Lower lobe of right lung (tissue), 2 donors: Measurements from ENCODE around the gene APPL2. TPM values are rescaled to one million over a fixed set of nuclear protein-coding genes. Genes with fewer than 3 reads are reported as not detected.

Source experiments
- ATAC-seq, 2 donors: fragments of 200-7000 bp; cut with Tn5 transposase; one replicate each; pipeline ENCODE4 v1.9.1; 2020 to 2022; ENCODE audit warnings: mild to moderate bottlenecking in 2 of 2, moderate library complexity in 2 of 2
- DNase-seq: peaks from one replicate; pipeline ENCODE4 v3.0.0-alpha.2; 2020
- H3K27ac ChIP-seq: fragments of 200-600 bp; one replicate; pipeline ENCODE4 v1.8.0; 2022
- H3K27me3 ChIP-seq: fragments of 200-600 bp; one replicate; pipeline ENCODE4 v1.8.0; 2022; ENCODE audit warnings: low read depth
- H3K36me3 ChIP-seq: fragments of 200-600 bp; one replicate; pipeline ENCODE4 v1.8.0; 2022; ENCODE audit warnings: mild to moderate bottlenecking
- H3K4me1 ChIP-seq: fragments of 200-600 bp; one replicate; pipeline ENCODE4 v1.8.0; 2022
- H3K4me3 ChIP-seq: fragments of 200-600 bp; one replicate; pipeline ENCODE4 v1.8.0; 2022; ENCODE audit warnings: mild to moderate bottlenecking
- H3K9me3 ChIP-seq: fragments of 200-600 bp; one replicate; pipeline ENCODE4 v1.8.0; 2022
- intact Hi-C: fragments of 100-400 bp; cut with DNase I; formaldehyde crosslinking; loops from one replicate; pipeline ENCODE4 v1.11.0; 2022
- total RNA-seq: library from RNA; stranded (reverse); fragmentation: NEBNext Ultra II Directional; extraction: Animal tissue kit (Norgen Biotek cat#: 25700); gene quantifications from one replicate; pipeline ENCODE4 v1.2.1, GENCODE V29; 2021
- TF ChIP-seq, protein P1 (sequence below): fragments of 200-600 bp; IDR thresholded peaks from one replicate; pipeline ENCODE4 v1.8.0; 2022; ENCODE audit warnings: antibody characterized with exemption, mild to moderate bottlenecking
- donor health status: DM: no; HTN: yes; CAD: no; lungs with severe emphysema.

The APPL2 gene
- total RNA-seq, 1 donor from 2014 or later = 34.0 TPM

DNA sequence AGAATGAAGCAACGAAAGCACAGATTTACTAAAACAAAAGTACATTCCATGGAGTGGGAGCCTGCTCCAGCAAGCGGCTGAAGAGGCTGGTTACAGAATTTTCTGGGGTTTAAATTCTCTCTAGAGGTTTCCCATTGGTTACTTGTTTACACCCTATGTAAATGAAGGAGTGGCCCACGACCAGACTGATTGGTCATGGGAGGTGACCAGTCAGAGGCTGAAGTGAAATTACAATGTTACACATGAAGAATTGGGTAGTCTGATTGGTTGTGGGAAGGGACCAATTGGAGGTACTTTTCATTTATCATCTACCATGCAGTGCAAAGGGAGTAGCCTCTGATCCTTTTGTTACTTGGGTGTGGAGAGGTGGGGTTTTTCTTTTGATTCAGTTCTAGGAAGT is 36.2 kb upstream of the APPL2 start:
- no peak overlapping the region for H3K27ac ChIP-seq
- DNase-seq (no peak), ATAC-seq (no peak)

DNA sequence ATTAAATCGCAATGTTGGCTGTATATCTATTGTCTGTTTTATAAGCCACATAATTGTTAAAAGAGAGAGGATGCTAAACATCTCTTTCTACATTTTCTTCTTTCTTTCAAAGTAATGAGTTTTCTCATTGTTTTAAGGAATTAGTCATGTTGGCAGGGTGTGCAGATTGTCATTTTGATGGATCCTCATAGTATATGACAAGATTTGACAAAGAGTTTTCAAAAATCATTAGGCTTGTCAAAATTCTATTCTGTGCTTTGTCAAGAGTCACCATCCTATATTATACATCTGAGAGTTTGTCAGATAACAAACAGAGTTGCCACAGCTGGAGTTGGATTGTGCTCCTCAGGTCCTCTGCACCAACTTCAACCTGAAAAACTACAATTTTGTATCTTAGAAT is 35.4 kb upstream of the APPL2 start:
- ATAC-seq (no peak), DNase-seq (no peak)
- H3K27me3 ChIP-seq = no peaks in the 10 kb centered on the region
- TF ChIP-seq, protein P1, sequence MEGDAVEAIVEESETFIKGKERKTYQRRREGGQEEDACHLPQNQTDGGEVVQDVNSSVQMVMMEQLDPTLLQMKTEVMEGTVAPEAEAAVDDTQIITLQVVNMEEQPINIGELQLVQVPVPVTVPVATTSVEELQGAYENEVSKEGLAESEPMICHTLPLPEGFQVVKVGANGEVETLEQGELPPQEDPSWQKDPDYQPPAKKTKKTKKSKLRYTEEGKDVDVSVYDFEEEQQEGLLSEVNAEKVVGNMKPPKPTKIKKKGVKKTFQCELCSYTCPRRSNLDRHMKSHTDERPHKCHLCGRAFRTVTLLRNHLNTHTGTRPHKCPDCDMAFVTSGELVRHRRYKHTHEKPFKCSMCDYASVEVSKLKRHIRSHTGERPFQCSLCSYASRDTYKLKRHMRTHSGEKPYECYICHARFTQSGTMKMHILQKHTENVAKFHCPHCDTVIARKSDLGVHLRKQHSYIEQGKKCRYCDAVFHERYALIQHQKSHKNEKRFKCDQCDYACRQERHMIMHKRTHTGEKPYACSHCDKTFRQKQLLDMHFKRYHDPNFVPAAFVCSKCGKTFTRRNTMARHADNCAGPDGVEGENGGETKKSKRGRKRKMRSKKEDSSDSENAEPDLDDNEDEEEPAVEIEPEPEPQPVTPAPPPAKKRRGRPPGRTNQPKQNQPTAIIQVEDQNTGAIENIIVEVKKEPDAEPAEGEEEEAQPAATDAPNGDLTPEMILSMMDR = no peak
- no peaks in the 10 kb centered on the region for H3K9me3 ChIP-seq
- no peak overlapping the region for H3K27ac ChIP-seq
- H3K4me3 ChIP-seq = no peak overlapping the region
- H3K36me3 ChIP-seq = no peaks in the 10 kb centered on the region
- intact Hi-C loops = no loop called here
- no peaks in the 10 kb centered on the region for H3K4me1 ChIP-seq

More for the DNA sequence above, 36.2 kb upstream of the APPL2 start:
- Histone ChIP-seq H3K27me3 (no peaks in the 10 kb centered on the region), H3K4me3 (no peak overlapping the region), H3K36me3 (no peaks in the 10 kb centered on the region), H3K4me1 (no peaks in the 10 kb centered on the region), H3K9me3 (no peaks in the 10 kb centered on the region)
- intact Hi-C loops = no loop called here
- TF ChIP-seq, protein P1 = no peak

DNA sequence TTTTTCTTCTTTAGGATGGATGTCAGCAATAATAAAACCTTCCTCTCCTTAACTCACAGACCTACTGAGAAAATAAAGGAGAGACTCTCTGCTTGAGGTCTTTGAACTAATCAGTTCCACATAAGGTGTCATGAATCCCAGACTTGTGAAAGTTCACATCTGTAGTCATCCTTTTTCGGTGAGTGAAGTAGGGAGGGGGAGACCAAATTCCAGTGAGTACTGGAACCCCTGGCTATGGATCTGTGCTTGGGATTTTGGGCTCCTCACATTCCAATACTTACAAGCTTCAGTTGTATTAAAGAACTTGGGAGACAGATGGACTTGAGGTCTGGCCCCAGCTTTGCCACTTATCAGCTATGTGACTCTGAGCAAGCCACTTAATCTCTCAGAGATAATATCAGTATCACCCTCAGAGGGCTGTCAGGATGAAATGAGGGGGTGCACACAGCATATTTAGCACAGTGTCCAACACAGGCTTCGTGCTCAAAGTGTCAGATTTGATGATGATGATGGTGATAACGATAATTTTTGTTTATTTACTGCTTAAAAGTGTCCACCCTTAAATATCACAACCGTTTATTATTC is 34.8 kb upstream of the APPL2 start:
- TF ChIP-seq, protein P1 = no peak
- Histone ChIP-seq H3K9me3 (no peaks in the 10 kb centered on the region), H3K27me3 (no peaks in the 10 kb centered on the region), H3K4me1 (no peaks in the 10 kb centered on the region), H3K4me3 (no peak overlapping the region), H3K27ac (no peak overlapping the region), H3K36me3 (no peaks in the 10 kb centered on the region)
- DNase-seq = no peak
- ATAC-seq = no peak
- intact Hi-C loops = no loop called here

DNA sequence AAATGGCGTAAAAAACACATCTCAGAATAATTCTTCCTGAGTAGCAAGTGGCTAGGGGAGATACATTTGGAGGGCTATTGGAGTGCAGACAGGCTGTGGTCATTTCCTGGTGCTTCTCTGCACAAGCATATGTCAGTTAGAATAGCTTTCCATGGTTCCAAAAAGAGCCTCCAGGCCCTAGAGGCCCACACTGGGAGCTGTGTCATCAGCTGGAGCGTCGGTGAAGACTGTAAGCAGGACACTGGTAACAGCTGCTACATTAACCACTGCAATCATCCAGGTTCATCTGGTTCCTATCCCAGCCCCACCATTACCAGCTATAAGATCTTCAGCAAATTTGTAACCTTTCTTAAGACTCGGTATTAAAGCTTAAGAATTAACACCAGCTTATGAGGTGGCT is 31.7 kb upstream of the APPL2 start:
- H3K4me1 ChIP-seq = no peaks in the 10 kb centered on the region
- TF ChIP-seq, protein P1 = no peak
- intact Hi-C loops = no loop called here
- no peak for DNase-seq
- no peaks in the 10 kb centered on the region for H3K36me3 ChIP-seq
- no peaks in the 10 kb centered on the region for H3K9me3 ChIP-seq
- peaks cover 3% of the 10 kb centered on the region for H3K27me3 ChIP-seq
- no peak overlapping the region for H3K27ac ChIP-seq
- ATAC-seq = no peak
- no peak overlapping the region for H3K4me3 ChIP-seq

DNA sequence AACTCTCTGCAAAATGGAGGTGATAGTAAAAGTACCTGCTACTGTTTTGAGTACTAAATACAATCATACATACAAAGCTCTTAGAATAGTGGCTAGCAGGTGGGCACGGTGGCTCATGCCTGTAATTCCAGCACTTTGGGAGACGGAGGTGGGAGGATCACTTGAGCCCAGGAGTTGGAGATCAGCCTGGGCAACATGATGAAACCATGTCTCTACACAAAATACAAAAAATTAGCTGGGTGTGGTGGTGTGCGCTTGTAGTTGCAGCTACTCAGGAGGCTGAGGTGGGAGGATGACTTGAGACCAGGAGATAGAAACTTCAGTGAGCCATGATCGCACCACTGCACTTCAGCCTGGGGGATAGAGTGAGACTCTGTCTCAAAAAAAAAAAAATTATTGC is 28.8 kb upstream of the APPL2 start:
- H3K27me3 ChIP-seq = peaks cover 3% of the 10 kb centered on the region
- no peak overlapping the region for H3K27ac ChIP-seq
- intact Hi-C loops = no loop called here
- H3K4me3 ChIP-seq = no peak overlapping the region
- TF ChIP-seq, protein P1 = no peak
- no peaks in the 10 kb centered on the region for H3K4me1 ChIP-seq
- ATAC-seq = no peak
- H3K9me3 ChIP-seq = no peaks in the 10 kb centered on the region
- no peaks in the 10 kb centered on the region for H3K36me3 ChIP-seq
- no peak for DNase-seq
